ENCODE measurements around the gene CNNM2.

DNA sequence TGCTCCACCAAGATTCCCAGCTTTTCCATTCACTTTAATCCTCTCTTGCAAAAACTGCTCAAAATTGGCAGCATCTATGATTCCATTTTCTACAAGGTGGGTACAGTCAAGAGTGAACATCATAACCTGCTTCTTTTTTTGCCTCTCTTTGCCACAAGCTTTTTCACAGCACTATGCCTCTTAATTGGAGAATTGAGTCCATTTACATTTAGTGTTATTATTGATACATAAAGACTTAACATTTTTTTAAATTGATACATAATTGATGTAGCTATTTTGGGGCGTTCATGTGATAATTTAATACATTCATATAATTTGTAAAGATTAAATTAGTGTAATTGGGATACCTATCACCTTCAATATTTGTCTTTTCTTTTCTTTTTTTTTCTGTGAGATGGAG lies 30.0 kb upstream of the CNNM2 start:
- TF ChIP-seq CTCF (tag by site-specific recombination; IDR thresholded peaks at IDR 0.05): no peak
- TF ChIP-seq ZNF623 (tag by site-specific recombination; IDR thresholded peaks at IDR 0.05): no peak
- no peak for TF ChIP-seq HIC1 (tag by site-specific recombination; IDR thresholded peaks at IDR 0.05)
- TF ChIP-seq SP7 (tag by site-specific recombination; IDR thresholded peaks at IDR 0.05): no peak
- no peak for TF ChIP-seq ZNF155 (tag by site-specific recombination; IDR thresholded peaks at IDR 0.05)
- no peak for TF ChIP-seq ZNF280D (tag by site-specific recombination; IDR thresholded peaks at IDR 0.05)
- no peak for TF ChIP-seq ZNF274 (IDR thresholded peaks at IDR 0.05; ENCODE audit: low read length)
- no peak for TF ChIP-seq ZNF274 (tag by site-specific recombination; IDR thresholded peaks at IDR 0.05; ENCODE audit: borderline replicate concordance)
- TF ChIP-seq RBAK (tag by site-specific recombination; IDR thresholded peaks at IDR 0.05): no peak
- TF ChIP-seq ZFP3 (tag by site-specific recombination; IDR thresholded peaks at IDR 0.05; ENCODE audit: low read depth): no peak
- TF ChIP-seq PRDM4 (tag by site-specific recombination; IDR thresholded peaks at IDR 0.05): no peak

Measured in HEK293 (cell line).